DOHH2 (cell line): ENCODE results near the gene FAM72B.
"Not testable (repeated sequence)": the region's sequence is repeated elsewhere in the genome, so short reads cannot be mapped to it uniquely, and the experiment has no call there.

ENCODE experiments used
- CTCF ChIP-seq: fragments of 200-600 bp; sonication (generic); IDR thresholded peaks from one replicate; pipeline ENCODE4 v1.5.1; 2014; ENCODE audit warnings: antibody characterized with exemption, mild to moderate bottlenecking, low read depth, low read length; ENCODE audit not compliant: poor library complexity, severe bottlenecking
- EZH2phosphoT487 ChIP-seq: fragments of 200-600 bp; sonication (generic); IDR thresholded peaks from 2 replicates; pipeline ENCODE4 v1.6.1; 2017; ENCODE audit warnings: borderline replicate concordance, mild to moderate bottlenecking, antibody characterized with exemption, low read length, moderate library complexity, mixed read lengths

- TF ChIP-seq CTCF, EZH2phosphoT487: not testable (repeated sequence)
These were observed 37.6 kb upstream of the FAM72B start for GRCh38 chr1:121221770-121222169.
